ENCODE data around the gene CDKN1A. TPM values are rescaled to one million over a fixed set of nuclear protein-coding genes. Genes with fewer than 3 reads are reported as not detected.

CDKN1A gene
- total RNA-seq, 4 donors from 2014 or later = 86.8 to 209 (median 131) TPM

- intact Hi-C loops (cut with DNase I) = no loop called here
- TF ChIP-seq CTCF (IDR thresholded peaks at IDR 0.05) (no peak), POLR2A (IDR thresholded peaks at IDR 0.05) (no peak)
- peaks cover 8 to 24% (median 13%) of the 10 kb centered on the region in 3 donors for H3K4me1 ChIP-seq
- H3K36me3 ChIP-seq = no peaks in the 10 kb centered on the region
- peaks cover 0 to 16% (median 0%) of the 10 kb centered on the region in 4 donors for H3K27me3 ChIP-seq
- H3K4me3 ChIP-seq = no peak overlapping the region
- H3K9me3 ChIP-seq = no peaks in the 10 kb centered on the region
- DNase-seq = no peak
- 67 to 70% methylated on average over 5 of the region's 5 CpGs for WGBS, 2 donors
- no peak overlapping the region for H3K27ac ChIP-seq
These were observed 22.1 kb upstream of the CDKN1A start for GRCh38 chr6:36656441-36656840.

GRCh38 chr6:36657271-36657670 lies 21.2 kb upstream of the CDKN1A start:
- 89 to 100% methylated on average over 1 of the region's 1 CpG for WGBS, 2 donors

DNA sequence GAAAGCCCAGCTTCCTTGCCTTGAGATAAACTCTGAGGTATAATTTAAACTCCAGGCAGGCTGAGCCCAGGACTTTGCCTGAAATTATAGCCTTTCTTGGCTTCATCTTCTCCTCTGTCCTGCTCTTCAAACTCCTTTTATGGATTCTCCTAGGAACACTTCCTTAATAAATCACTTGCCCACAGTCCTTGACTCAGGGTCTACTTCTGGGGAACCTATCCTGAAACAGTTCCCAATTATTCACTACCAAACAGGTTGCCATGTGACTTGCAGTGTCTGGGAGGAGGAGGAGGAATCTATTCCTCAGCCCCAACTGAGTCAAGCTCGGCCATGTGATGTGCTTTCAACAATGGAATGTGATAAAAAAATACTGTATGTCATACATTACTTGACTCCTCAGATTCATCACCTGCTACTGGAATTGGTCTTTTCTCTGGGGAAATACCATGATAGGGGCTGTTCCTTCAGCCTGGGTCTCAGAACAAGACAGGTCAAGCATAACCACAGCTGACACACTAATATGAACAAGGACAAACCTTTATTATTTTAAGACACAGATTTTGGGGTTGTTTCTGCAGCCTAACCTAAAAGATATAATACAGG lies 20.5 kb upstream of the CDKN1A start:
- no peak overlapping the region for H3K27ac ChIP-seq
- no peak overlapping the region for H3K4me3 ChIP-seq
- TF ChIP-seq POLR2A (IDR thresholded peaks at IDR 0.05) = no peak
- TF ChIP-seq CTCF (IDR thresholded peaks at IDR 0.05) = no peak
- no peak for DNase-seq
- H3K4me1 ChIP-seq = peaks cover 15 to 39% (median 24%) of the 10 kb centered on the region in 3 donors
- H3K36me3 ChIP-seq = no peaks in the 10 kb centered on the region
- 44 to 67% methylated on average over 1 of the region's 1 CpG for WGBS, 2 donors
- H3K27me3 ChIP-seq = peaks cover 0 to 15% (median 0%) of the 10 kb centered on the region in 4 donors
- intact Hi-C loops (cut with DNase I) = no loop called here
- H3K9me3 ChIP-seq = no peaks in the 10 kb centered on the region

More at GRCh38 chr6:36657271-36657670, 21.2 kb upstream of the CDKN1A start:
- no peak overlapping the region for H3K4me3 ChIP-seq
- H3K27ac ChIP-seq = no peak overlapping the region
- no peaks in the 10 kb centered on the region for H3K36me3 ChIP-seq
- H3K4me1 ChIP-seq = peaks cover 11 to 31% (median 18%) of the 10 kb centered on the region in 3 donors
- peaks cover 0 to 16% (median 0%) of the 10 kb centered on the region in 4 donors for H3K27me3 ChIP-seq
- H3K9me3 ChIP-seq = no peaks in the 10 kb centered on the region
- no peak for DNase-seq
- intact Hi-C loops (cut with DNase I) = no loop called here
- TF ChIP-seq CTCF (IDR thresholded peaks at IDR 0.05) (no peak), POLR2A (IDR thresholded peaks at IDR 0.05) (no peak)

- H3K4me3 ChIP-seq = no peak overlapping the region
- no peaks in the 10 kb centered on the region for H3K9me3 ChIP-seq
- TF ChIP-seq POLR2A (IDR thresholded peaks at IDR 0.05) (no peak), CTCF (IDR thresholded peaks at IDR 0.05) (no peak)
- no peak for DNase-seq
- intact Hi-C loops (cut with DNase I) = no loop called here
- peaks cover 0 to 11% (median 0%) of the 10 kb centered on the region in 4 donors for H3K27me3 ChIP-seq
- no peaks in the 10 kb centered on the region for H3K36me3 ChIP-seq
- no peak overlapping the region for H3K27ac ChIP-seq
- H3K4me1 ChIP-seq = peaks cover 15 to 45% (median 27%) of the 10 kb centered on the region in 3 donors
- 33 to 40% methylated on average over 1 of the region's 1 CpG for WGBS, 2 donors
These were observed 19.2 kb upstream of the CDKN1A start for GRCh38 chr6:36659271-36659670.

GRCh38 chr6:36660771-36661471 lies 17.6 kb upstream of the CDKN1A start:
- peaks cover 0 to 11% (median 0%) of the 10 kb centered on the region in 4 donors for H3K27me3 ChIP-seq
- no peak for DNase-seq
- WGBS, 2 donors = 45 to 51% methylated on average over 14 to 16 of the region's 44 CpGs
- H3K36me3 ChIP-seq = no peaks in the 10 kb centered on the region
- no peaks in the 10 kb centered on the region for H3K9me3 ChIP-seq
- H3K27ac ChIP-seq = no peak overlapping the region
- H3K4me3 ChIP-seq = peak overlapping the region in 3 of 4 donors; percentile 2 to 54 (median 21)
- TF ChIP-seq POLR2A (IDR thresholded peaks at IDR 0.05) = no peak
- intact Hi-C loops (cut with DNase I) = no loop called here
- peaks cover 15 to 46% (median 27%) of the 10 kb centered on the region in 3 donors for H3K4me1 ChIP-seq
